ENCODE data around the gene NID2. TPM values are rescaled to one million over a fixed set of nuclear protein-coding genes. Genes with fewer than 3 reads are reported as not detected.

NID2 gene
- total RNA-seq, 1 experiment from 2014 or later: 3.1 TPM

DNA sequence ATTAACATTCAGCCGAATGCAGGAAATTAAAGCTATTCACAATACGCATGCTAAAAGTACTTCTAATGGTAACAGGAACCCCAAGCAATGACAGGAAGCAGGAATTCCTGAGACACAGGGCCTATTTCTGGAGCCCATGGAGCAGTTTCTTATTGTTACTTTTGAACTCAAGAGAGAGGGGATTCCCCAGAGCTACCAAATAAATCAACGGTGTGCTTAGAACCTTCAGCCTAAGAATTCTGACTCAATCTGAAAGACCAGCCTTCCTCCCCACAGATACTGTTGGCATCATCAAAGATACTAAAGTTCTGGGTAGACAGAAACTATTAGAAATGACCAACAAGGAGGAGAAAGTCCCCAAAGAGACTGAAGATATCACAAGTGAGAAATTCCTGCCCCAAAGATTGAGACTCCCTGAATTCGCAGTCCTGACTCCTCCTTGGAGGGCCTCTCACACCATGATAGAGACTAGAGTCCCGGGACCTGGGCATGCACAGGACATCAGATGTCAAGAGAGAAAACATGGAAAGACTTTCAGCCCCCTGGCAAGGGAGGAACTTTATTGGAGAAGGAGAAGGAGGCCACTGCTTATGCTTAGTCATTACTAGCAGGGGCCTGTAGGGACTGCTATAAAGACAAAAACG lies 46.8 kb downstream of the NID2 start:
- H3K4me2 ChIP-seq (ENCODE audit: low read length): no peak overlapping the region
- no peaks in the 10 kb centered on the region for H3K27me3 ChIP-seq (ENCODE audit: low read length)
- H2AFZ ChIP-seq (ENCODE audit: low read length): no peak overlapping the region
- H3K36me3 ChIP-seq (ENCODE audit: low read depth, low read length): no peaks in the 10 kb centered on the region
- peaks cover 27% of the 10 kb centered on the region for H3K4me1 ChIP-seq (ENCODE audit: insufficient read depth, low read length)
- ChIA-PET POLR2A (ENCODE audit: unreplicated experiment) (no interaction called here), CTCF (interaction anchor here (0.6 to 0.7 kb wide), 3 partner anchors 37 to 271 kb away, joined by 3 to 4 read pairs (median 3); no protein-coding TSS in a partner anchor)
- no peaks in the 10 kb centered on the region for H3K9me3 ChIP-seq (ENCODE audit: low read length)
- H4K20me1 ChIP-seq (ENCODE audit: low read length): no peaks in the 10 kb centered on the region
- H3F3A ChIP-seq (ENCODE audit: low read length, unreplicated experiment): no peaks in the 10 kb centered on the region
- H3K4me3 ChIP-seq (ENCODE audit: low read length): no peak overlapping the region
- H3K9me2 ChIP-seq (replicated peaks; ENCODE audit: low read length): no peaks in the 10 kb centered on the region
- no peak for TF ChIP-seq EZH2 (IDR thresholded peaks at IDR 0.05; ENCODE audit: low read length, unreplicated experiment)
- H3K27ac ChIP-seq (ENCODE audit: low read length): no peak overlapping the region
- no peak for DNase-seq
- no peak for ATAC-seq
- BruUV-seq (replicated peaks): no TSS peak
- no peak overlapping the region for H3K9ac ChIP-seq (ENCODE audit: low read length)
- H3K79me2 ChIP-seq (ENCODE audit: low read length): no peaks in the 10 kb centered on the region
- intact Hi-C loops (cut with micrococcal nuclease): no loop called here

DNA sequence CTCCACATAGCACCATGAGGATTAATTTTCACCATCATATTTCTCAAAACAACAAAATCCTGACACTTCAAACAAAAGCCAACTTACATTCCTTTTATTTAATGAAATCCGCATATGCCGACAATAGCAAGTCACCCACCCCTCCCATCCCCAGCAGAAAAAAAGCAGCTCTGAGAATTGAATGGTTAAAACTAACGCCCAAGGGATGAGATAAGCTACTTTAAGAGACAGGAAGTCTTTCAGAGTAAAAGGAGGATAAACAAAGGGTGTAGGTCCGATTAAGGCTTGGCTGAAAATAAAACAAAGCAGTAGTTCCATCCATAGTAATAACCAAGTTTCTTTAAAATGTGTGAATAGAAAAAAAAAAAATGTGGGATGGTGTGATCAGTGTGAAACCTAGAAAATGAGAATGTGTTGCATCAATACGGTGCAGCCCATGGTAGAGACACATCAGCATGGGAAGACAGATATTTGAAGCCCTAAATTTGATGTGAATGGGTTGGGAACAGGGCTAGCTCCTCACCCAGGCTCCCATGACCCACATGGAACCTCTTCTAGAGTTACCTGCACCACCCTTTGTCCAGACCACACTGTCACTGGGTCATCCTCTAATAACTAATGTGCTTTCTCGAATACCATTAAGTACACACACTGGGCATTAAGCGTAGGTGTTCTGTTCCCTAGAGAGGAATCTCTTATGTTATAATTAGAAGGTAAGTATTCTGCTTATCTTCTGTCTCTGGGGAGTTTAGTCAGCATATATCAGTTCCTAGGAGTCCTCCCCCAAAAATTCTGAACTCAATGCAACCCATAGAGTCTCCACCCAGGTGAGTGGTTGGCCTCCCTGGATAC lies 47.8 kb downstream of the NID2 start:
- Histone ChIP-seq H3K27me3 (ENCODE audit: low read length) (no peaks in the 10 kb centered on the region), H3K4me1 (ENCODE audit: insufficient read depth, low read length) (peaks cover 27% of the 10 kb centered on the region), H4K20me1 (ENCODE audit: low read length) (no peaks in the 10 kb centered on the region), H3K36me3 (ENCODE audit: low read depth, low read length) (no peaks in the 10 kb centered on the region), H3K27ac (ENCODE audit: low read length) (no peak overlapping the region), H3K9me3 (ENCODE audit: low read length) (no peaks in the 10 kb centered on the region), H3K9me2 (replicated peaks; ENCODE audit: low read length) (no peaks in the 10 kb centered on the region), H3K79me2 (ENCODE audit: low read length) (no peaks in the 10 kb centered on the region), H3K9ac (ENCODE audit: low read length) (no peak overlapping the region), H2AFZ (ENCODE audit: low read length) (no peak overlapping the region), H3F3A (ENCODE audit: low read length, unreplicated experiment) (no peaks in the 10 kb centered on the region), H3K4me2 (ENCODE audit: low read length) (no peak overlapping the region), H3K4me3 (ENCODE audit: low read length) (no peak overlapping the region)
- ATAC-seq (no peak), DNase-seq (no peak)
- intact Hi-C loops (cut with micrococcal nuclease): no loop called here
- ChIA-PET CTCF (no interaction called here), POLR2A (ENCODE audit: unreplicated experiment) (interaction anchor here (0.7 kb wide), 1 partner anchor 12 kb away, joined by 3 read pairs; no protein-coding TSS in a partner anchor)
- TF ChIP-seq, protein P1, sequence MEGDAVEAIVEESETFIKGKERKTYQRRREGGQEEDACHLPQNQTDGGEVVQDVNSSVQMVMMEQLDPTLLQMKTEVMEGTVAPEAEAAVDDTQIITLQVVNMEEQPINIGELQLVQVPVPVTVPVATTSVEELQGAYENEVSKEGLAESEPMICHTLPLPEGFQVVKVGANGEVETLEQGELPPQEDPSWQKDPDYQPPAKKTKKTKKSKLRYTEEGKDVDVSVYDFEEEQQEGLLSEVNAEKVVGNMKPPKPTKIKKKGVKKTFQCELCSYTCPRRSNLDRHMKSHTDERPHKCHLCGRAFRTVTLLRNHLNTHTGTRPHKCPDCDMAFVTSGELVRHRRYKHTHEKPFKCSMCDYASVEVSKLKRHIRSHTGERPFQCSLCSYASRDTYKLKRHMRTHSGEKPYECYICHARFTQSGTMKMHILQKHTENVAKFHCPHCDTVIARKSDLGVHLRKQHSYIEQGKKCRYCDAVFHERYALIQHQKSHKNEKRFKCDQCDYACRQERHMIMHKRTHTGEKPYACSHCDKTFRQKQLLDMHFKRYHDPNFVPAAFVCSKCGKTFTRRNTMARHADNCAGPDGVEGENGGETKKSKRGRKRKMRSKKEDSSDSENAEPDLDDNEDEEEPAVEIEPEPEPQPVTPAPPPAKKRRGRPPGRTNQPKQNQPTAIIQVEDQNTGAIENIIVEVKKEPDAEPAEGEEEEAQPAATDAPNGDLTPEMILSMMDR (conservative IDR thresholded peaks at IDR 0.05; ENCODE audit: low read depth, low read length): no peak
- no peak for TF ChIP-seq EZH2phosphoT487 (IDR thresholded peaks at IDR 0.05; ENCODE audit: borderline replicate concordance, low read length)
- TF ChIP-seq EZH2 (IDR thresholded peaks at IDR 0.05; ENCODE audit: low read length, unreplicated experiment): no peak
- BruUV-seq (replicated peaks): no TSS peak

DNA sequence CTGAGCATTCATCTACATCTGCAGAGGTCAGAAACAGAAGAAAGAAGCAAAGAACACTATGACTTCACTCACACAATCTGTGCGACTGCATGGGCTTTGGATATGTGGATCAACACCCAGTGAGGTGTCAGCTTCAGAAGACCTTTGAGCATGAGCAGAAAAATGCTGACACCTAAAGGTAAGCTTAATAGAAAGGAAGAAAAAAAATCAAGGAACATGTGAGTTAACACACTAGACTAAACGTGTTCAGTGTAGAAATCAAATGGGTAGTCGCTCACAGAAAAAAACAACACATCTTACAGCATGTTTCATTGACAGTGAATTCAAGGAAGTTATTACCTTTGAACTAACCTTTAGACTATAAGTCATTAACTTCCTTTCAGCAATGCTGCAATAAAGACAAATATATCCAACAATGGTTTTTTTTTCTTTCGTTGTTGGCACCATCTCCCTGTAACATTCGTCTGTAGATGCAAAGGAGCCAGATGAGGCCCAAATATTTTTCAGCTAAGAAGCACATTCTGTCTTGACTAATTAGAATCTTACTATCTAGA lies 48.6 kb downstream of the NID2 start:
- peaks cover 19% of the 10 kb centered on the region for H3K4me1 ChIP-seq (ENCODE audit: insufficient read depth, low read length)
- ATAC-seq (no peak), DNase-seq (no peak)
- H3K36me3 ChIP-seq (ENCODE audit: low read depth, low read length): no peaks in the 10 kb centered on the region
- no peak for TF ChIP-seq EZH2 (IDR thresholded peaks at IDR 0.05; ENCODE audit: low read length, unreplicated experiment)
- TF ChIP-seq, protein P1 (conservative IDR thresholded peaks at IDR 0.05; ENCODE audit: low read depth, low read length): no peak
- TF ChIP-seq EZH2phosphoT487 (IDR thresholded peaks at IDR 0.05; ENCODE audit: borderline replicate concordance, low read length): no peak
- H3K9ac ChIP-seq (ENCODE audit: low read length): no peak overlapping the region
- CTCF ChIA-PET: no interaction called here
- intact Hi-C loops (cut with micrococcal nuclease): no loop called here
- H3F3A ChIP-seq (ENCODE audit: low read length, unreplicated experiment): no peaks in the 10 kb centered on the region
- no peaks in the 10 kb centered on the region for H3K9me3 ChIP-seq (ENCODE audit: low read length)
- H4K20me1 ChIP-seq (ENCODE audit: low read length): no peaks in the 10 kb centered on the region
- POLR2A ChIA-PET (ENCODE audit: unreplicated experiment): interaction anchor here (0.7 kb wide), 1 partner anchor 13 kb away, joined by 3 read pairs; no protein-coding TSS in a partner anchor
- no TSS peak for BruUV-seq (replicated peaks)
- H3K79me2 ChIP-seq (ENCODE audit: low read length): no peaks in the 10 kb centered on the region
- no peaks in the 10 kb centered on the region for H3K27me3 ChIP-seq (ENCODE audit: low read length)
- H3K27ac ChIP-seq (ENCODE audit: low read length): no peak overlapping the region
- no peak overlapping the region for H2AFZ ChIP-seq (ENCODE audit: low read length)
- no peaks in the 10 kb centered on the region for H3K9me2 ChIP-seq (replicated peaks; ENCODE audit: low read length)
- no peak overlapping the region for H3K4me2 ChIP-seq (ENCODE audit: low read length)
- no peak overlapping the region for H3K4me3 ChIP-seq (ENCODE audit: low read length)

Data from PC-3 (cell line).